Colonic mucosa (tissue), 4 donors: ENCODE data around the gene PARM1. TPM values are rescaled to one million over a fixed set of nuclear protein-coding genes. Genes with fewer than 3 reads are reported as not detected.
A peak's percentile ranks its signal among the peaks of the same experiment; 100 is the strongest.

ENCODE experiments used
- DNase-seq: peaks from one replicate; pipeline ENCODE4 v3.0.0-alpha.2; 2020
- H3K27ac ChIP-seq: fragments of 200-600 bp; one replicate; pipeline ENCODE4 v1.8.0; 2021
- H3K27me3 ChIP-seq: fragments of 200-600 bp; one replicate; pipeline ENCODE4 v1.8.0; 2021
- H3K36me3 ChIP-seq: fragments of 200-600 bp; one replicate; pipeline ENCODE4 v1.8.0; 2021
- H3K4me1 ChIP-seq: fragments of 200-600 bp; one replicate; pipeline ENCODE4 v1.8.0; 2021; ENCODE audit warnings: mild to moderate bottlenecking
- H3K4me3 ChIP-seq: fragments of 200-600 bp; one replicate; pipeline ENCODE4 v1.8.0; 2021
- H3K9ac ChIP-seq, 2 donors: one replicate each; pipeline ENCODE4 v1.7.0; 2013; ENCODE audit warnings: control low read depth in 2 of 2, low read depth in 2 of 2, low read length in 2 of 2
- H3K9me3 ChIP-seq: fragments of 200-600 bp; one replicate; pipeline ENCODE4 v1.8.0; 2021
- intact Hi-C: fragments of 100-400 bp; cut with DNase I; formaldehyde crosslinking; loops from one replicate; pipeline ENCODE4 v1.14.1; 2022
- total RNA-seq, 2 donors: library from RNA; stranded (reverse); fragmentation: NEBNext Ultra II Directional in 1 of 2; extraction: Animal tissue kit (Norgen Biotek cat#: 25700) in 1 of 2; gene quantifications; one replicate each; pipeline ENCODE4 v1.2.1, GENCODE V29; 2021
- TF ChIP-seq, protein P1 (sequence below): fragments of 200-600 bp; IDR thresholded peaks from one replicate; pipeline ENCODE4 v1.8.0; 2022; ENCODE audit warnings: antibody characterized with exemption, mild to moderate bottlenecking
- donor health status: healthy.
- donor health status: DM: no; HTN: no; CAD: no.
- donor health status: DM: no; HTN: no; CAD: no.

PARM1 gene
- total RNA-seq, 2 donors from 2014 or later, result 165 to 280 TPM

DNA sequence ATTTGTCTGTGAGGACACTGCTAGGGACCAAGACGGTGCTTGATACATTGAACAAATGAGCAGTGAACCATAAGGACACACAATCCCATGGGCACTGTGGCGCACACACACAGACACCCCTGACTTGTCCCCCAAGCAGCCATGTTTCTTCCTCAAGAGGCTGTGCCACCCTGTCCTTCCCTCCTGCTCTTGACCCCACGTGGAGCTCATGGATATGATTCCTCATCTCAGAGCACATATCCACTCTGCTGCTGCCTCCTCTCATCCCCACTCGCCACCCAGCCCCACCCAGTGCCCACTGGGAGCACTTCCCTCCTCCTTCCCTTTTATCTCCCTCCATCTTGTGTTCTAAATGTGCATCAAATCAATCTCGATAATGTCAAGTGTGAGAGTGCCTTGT, 102.4 kb downstream of the PARM1 start:
- intact Hi-C loops, result no loop called here
- Histone ChIP-seq H3K36me3 (no peaks in the 10 kb centered on the region), H3K4me3 (no peak overlapping the region), H3K9me3 (no peaks in the 10 kb centered on the region), H3K9ac (no peak overlapping the region), H3K4me1 (peaks cover 8% of the 10 kb centered on the region), H3K27me3 (no peaks in the 10 kb centered on the region), H3K27ac (peak overlapping the region; percentile 13)
- no peak for DNase-seq
- TF ChIP-seq, protein P1, sequence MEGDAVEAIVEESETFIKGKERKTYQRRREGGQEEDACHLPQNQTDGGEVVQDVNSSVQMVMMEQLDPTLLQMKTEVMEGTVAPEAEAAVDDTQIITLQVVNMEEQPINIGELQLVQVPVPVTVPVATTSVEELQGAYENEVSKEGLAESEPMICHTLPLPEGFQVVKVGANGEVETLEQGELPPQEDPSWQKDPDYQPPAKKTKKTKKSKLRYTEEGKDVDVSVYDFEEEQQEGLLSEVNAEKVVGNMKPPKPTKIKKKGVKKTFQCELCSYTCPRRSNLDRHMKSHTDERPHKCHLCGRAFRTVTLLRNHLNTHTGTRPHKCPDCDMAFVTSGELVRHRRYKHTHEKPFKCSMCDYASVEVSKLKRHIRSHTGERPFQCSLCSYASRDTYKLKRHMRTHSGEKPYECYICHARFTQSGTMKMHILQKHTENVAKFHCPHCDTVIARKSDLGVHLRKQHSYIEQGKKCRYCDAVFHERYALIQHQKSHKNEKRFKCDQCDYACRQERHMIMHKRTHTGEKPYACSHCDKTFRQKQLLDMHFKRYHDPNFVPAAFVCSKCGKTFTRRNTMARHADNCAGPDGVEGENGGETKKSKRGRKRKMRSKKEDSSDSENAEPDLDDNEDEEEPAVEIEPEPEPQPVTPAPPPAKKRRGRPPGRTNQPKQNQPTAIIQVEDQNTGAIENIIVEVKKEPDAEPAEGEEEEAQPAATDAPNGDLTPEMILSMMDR, result no peak

DNA sequence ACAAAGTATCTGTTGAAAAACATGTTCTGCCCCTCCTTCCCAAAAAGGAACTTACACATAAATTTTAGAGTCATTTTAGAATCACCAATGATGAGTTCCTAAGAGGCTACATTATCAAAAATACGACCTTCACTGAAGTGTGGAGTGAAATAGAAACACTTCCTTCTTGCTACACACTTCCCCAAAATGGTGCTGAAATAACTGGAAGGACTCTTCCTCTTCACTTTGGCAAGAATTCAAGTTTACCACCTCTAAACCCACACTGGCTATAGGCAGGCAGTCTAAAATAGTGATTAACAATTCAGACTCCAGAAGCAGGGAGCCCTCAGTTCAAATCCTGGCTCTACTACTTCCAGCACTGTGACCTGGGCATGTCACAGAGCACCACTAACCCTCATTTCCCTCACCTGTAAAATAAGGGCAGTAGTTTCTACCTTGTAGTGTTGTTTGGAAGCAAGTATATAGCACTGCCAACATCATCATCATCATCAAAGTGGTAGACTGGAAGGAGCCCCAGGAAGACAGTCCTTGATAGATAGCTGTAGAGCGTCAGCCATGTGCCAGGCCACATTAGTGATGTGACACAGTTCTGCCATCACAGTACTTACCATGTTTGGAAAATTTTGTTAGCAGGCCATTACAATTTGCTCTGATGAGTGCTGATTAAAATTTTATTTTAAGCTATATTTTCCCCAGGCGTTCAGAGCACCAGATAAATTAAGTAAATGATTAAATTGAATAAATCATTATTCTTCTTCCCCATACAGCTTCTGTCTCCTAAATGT, 103.3 kb downstream of the PARM1 start:
- no peak overlapping the region for H3K4me3 ChIP-seq
- peaks cover 4% of the 10 kb centered on the region for H3K4me1 ChIP-seq
- intact Hi-C loops, result no loop called here
- no peak overlapping the region for H3K27ac ChIP-seq
- no peaks in the 10 kb centered on the region for H3K27me3 ChIP-seq
- TF ChIP-seq, protein P1, result no peak
- no peak for DNase-seq
- no peaks in the 10 kb centered on the region for H3K36me3 ChIP-seq
- H3K9ac ChIP-seq, result no peak overlapping the region
- H3K9me3 ChIP-seq, result no peaks in the 10 kb centered on the region

DNA sequence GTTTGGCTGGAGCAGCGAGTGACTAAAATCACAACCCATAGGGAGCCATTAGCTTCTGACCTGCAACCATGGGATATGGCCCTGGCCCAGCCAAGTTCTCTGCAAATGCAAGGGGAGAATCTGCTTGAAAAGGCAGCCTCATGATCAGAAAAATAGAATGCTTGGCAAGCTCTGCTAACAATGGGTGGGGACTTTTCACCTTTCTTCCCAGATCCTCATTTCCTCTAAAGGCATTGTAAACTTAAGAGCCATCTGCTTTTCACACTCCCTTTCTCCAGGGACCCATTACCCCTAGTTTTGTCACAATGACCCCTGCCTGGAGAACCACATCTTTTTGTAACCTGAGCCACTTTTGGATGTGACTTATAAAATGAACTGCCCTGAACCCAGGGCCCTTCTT, 104.3 kb downstream of the PARM1 start:
- Histone ChIP-seq H3K27ac (peak overlapping the region; percentile 10), H3K27me3 (no peaks in the 10 kb centered on the region), H3K4me1 (no peaks in the 10 kb centered on the region), H3K36me3 (no peaks in the 10 kb centered on the region), H3K9ac (peak overlapping the region in 1 of 2 donors; percentile 2), H3K9me3 (no peaks in the 10 kb centered on the region), H3K4me3 (no peak overlapping the region)
- intact Hi-C loops, result no loop called here
- TF ChIP-seq, protein P1, result no peak
- no peak for DNase-seq

DNA sequence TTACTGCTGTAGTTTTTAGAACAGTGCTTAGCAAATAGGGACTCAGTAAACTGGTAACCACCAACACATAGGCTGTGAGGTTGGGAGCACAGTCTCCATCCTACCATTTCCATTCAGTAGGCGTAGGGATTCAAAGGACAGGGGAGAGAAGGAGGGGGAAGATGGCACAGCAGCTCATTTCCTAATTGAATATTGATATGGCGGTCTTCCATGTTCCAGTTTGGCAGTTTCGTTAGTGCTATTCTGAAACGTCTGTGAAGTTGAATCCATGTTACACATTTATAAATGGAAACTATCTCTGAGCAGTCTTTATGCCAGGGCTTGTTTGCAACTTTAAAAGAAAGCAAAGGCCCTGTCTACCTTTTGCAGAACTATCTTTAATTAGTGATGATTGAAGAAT, 105.5 kb downstream of the PARM1 start:
- Histone ChIP-seq H3K4me3 (no peak overlapping the region), H3K9ac (no peak overlapping the region), H3K36me3 (no peaks in the 10 kb centered on the region), H3K4me1 (no peaks in the 10 kb centered on the region), H3K9me3 (no peaks in the 10 kb centered on the region), H3K27me3 (no peaks in the 10 kb centered on the region), H3K27ac (no peak overlapping the region)
- TF ChIP-seq, protein P1, result no peak
- DNase-seq, result no peak
- intact Hi-C loops, result no loop called here

DNA sequence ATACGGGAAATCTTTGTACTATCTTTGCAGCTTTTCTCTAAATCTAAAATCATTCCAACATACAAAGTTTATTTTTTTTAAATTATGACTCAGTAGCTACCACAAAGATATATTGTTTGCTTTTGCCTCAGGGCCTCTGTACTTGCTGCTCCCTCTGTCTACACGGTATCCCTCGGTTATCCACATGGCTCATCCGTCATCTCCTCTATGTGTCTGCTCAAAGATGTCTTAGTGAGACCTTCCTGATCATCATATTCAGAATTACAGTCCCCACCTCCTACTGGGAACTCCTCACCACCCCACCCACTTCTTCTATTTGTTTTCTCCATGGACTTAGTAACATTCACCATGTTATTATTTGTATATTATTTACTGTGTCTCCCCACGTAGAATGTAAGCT, 107.8 kb downstream of the PARM1 start:
- DNase-seq, result no peak
- Histone ChIP-seq H3K36me3 (no peaks in the 10 kb centered on the region), H3K9ac (no peak overlapping the region), H3K4me1 (no peaks in the 10 kb centered on the region), H3K27me3 (no peaks in the 10 kb centered on the region), H3K4me3 (no peak overlapping the region), H3K27ac (no peak overlapping the region), H3K9me3 (no peaks in the 10 kb centered on the region)
- intact Hi-C loops, result no loop called here
- TF ChIP-seq, protein P1, result no peak
